ENCODE results near the gene AMZ2. TPM values are rescaled to one million over a fixed set of nuclear protein-coding genes. Genes with fewer than 3 reads are reported as not detected.
"Not testable (repeated sequence)": the region's sequence is repeated elsewhere in the genome, so short reads cannot be mapped to it uniquely, and the experiment has no call there.

Gene AMZ2
- total RNA-seq, 1 experiment from 2014 or later = 54.6 TPM

DNA sequence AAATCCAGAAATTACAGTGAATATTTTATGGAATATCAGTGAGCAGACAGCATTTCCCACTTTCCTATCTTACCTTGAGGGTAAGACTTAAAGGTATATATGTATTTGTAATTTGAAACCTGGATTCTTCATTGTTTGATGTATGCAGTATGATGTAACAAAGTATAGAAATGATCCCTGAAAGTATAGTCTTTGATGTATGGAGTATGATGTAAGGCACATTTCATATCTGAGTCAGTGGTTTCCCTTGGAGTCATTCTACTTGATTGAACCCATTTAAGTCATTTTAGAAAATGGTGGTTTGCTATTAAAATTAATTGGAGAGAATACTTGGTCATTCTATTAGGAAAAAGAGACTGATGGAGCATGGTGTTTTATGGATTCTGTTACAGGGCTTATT, 10.1 kb downstream of the AMZ2 start (continued):
- TF ChIP-seq TP53 (CRISPR knock-in tag; IDR thresholded peaks at IDR 0.05) (no peak), EMX1 (CRISPR knock-in tag; IDR thresholded peaks at IDR 0.05) (no peak), CBFB (CRISPR knock-in tag; IDR thresholded peaks at IDR 0.05; ENCODE audit: low read depth) (no peak), ZNF138 (CRISPR knock-in tag; conservative IDR thresholded peaks at IDR 0.05) (no peak)
- TF ChIP-seq, protein P1, sequence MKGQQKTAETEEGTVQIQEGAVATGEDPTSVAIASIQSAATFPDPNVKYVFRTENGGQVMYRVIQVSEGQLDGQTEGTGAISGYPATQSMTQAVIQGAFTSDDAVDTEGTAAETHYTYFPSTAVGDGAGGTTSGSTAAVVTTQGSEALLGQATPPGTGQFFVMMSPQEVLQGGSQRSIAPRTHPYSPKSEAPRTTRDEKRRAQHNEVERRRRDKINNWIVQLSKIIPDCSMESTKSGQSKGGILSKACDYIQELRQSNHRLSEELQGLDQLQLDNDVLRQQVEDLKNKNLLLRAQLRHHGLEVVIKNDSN (CRISPR knock-in tag; IDR thresholded peaks at IDR 0.05) = no peak

GRCh38 chr17:68258890-68259647, 11.2 kb downstream of the AMZ2 start:
- ATAC-seq = peak; percentile 94
- CTCF ChIA-PET; H3K27ac Mint-ChIP-seq; H3K9me3 Mint-ChIP-seq; POLR2A ChIA-PET; H3K27me3 Mint-ChIP-seq (ENCODE audit: low read depth): not testable (repeated sequence)
- Mint-ChIP-seq H3K4me1 (peaks cover 12% of the 10 kb centered on the region), H3K36me3 (peaks cover 25% of the 10 kb centered on the region), H3K4me3 (peak overlapping the region; percentile 63)
- DNase-seq (ENCODE audit: low spot score) = peak; percentile 43
- peak; percentile 72 for TF ChIP-seq MAX (CRISPR knock-in tag; IDR thresholded peaks at IDR 0.05)
- TF ChIP-seq, protein P2, sequence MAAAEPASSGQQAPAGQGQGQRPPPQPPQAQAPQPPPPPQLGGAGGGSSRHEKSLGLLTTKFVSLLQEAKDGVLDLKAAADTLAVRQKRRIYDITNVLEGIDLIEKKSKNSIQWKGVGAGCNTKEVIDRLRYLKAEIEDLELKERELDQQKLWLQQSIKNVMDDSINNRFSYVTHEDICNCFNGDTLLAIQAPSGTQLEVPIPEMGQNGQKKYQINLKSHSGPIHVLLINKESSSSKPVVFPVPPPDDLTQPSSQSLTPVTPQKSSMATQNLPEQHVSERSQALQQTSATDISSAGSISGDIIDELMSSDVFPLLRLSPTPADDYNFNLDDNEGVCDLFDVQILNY (CRISPR knock-in tag; IDR thresholded peaks at IDR 0.05) = 0 out of 2 replicates have a peak, but pooled peaks have one; percentile 29

DNA sequence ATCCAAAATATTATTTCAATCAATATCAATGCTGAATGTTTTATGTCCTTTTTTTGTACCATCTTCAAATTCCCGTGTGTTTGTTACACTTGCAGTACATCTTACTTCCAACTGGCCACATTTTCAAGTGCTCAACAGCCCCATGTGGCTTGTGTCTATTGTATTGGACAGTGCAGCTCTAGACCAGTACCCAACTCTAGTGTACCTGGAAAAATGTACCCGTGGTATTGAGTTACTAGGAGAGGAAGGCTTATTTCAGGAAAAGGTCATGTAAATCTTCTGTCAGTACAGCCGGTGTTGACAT, 11.8 kb downstream of the AMZ2 start:
- H3K9me3 Mint-ChIP-seq; H3K27ac Mint-ChIP-seq; CTCF ChIA-PET; POLR2A ChIA-PET; ATAC-seq; H3K27me3 Mint-ChIP-seq (ENCODE audit: low read depth); DNase-seq (ENCODE audit: low spot score): not testable (repeated sequence)
- Mint-ChIP-seq H3K36me3 (peaks cover 20% of the 10 kb centered on the region), H3K4me3 (peak overlapping the region; percentile 63), H3K4me1 (peaks cover 12% of the 10 kb centered on the region)

DNA sequence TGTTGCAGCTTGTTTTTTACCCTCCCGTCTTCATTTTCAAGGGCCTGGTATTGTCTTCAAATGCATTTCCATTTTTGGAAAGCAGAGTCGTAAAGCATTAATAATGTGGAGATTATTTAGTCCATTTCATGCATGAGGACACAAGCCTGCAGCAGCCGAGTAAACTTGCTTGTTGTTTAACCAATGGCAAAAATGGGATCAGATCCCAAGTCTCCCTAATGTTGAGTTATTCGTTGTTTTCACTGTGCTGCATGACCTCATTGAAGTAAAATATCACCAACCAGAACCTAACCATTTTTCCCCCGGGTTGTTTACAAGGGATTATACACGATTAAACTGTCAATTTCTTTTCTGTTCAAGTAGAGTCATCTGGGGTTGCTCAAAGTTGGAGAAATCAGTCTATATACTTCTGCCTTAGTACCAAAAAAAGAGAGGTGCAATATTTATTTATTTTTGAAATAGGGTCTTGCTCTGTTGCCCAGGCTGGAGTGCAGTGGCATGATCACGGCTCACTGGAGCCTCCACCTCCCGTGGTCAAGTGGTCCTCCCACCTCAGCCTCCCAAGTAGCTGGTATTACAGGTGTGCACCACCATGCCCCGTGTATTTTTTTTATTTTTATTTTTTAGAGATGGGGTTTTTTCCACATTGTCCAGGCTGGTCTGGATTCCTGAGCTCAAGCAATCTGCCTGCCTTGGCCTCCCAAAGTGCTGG, 12.4 kb downstream of the AMZ2 start:
- TF ChIP-seq ZNF317 (CRISPR knock-in tag; IDR thresholded peaks at IDR 0.05; ENCODE audit: borderline replicate concordance, low read depth) (no peak), ZNF121 (CRISPR knock-in tag; IDR thresholded peaks at IDR 0.05) (0 out of 2 replicates have a peak, but pooled peaks have one; percentile 30)
- CTCF ChIA-PET = interaction anchor here (1.6 kb wide), 1 partner anchor 139 kb away, joined by 5 read pairs; no protein-coding TSS in a partner anchor
- Mint-ChIP-seq H3K27me3 (ENCODE audit: low read depth) (peaks cover 6% of the 10 kb centered on the region), H3K4me1 (peaks cover 12% of the 10 kb centered on the region), H3K9me3 (no peaks in the 10 kb centered on the region), H3K27ac (no peak overlapping the region), H3K36me3 (peaks cover 17% of the 10 kb centered on the region), H3K4me3 (peak overlapping the region; percentile 63; the same call in 1 of the 2 replicates)
- ATAC-seq = no peak
- no peak for DNase-seq (ENCODE audit: low spot score)
- POLR2A ChIA-PET = no interaction called here

DNA sequence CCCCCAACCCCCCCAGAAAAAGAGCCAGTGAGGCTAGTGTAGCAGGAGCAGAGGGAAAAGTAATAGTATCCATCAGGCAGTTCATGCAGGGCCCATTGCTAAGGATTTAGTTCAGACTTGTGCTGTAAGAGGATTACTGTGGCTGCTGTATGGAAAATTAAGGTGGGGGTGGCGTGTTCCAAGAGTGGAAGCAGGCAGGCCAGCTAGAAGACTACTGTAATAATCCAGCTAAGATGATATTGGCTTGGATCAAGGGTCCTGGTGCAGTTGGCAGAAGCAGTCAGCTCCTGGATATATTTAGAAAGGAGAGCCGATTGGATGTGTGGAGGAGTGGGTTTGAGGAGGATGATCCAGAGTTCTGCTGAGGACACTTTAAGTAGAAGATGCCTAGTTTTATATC, 14.6 kb downstream of the AMZ2 start:
- H3K27ac Mint-ChIP-seq = not testable (repeated sequence)
- H3K4me1 Mint-ChIP-seq = peaks cover 13% of the 10 kb centered on the region

DNA sequence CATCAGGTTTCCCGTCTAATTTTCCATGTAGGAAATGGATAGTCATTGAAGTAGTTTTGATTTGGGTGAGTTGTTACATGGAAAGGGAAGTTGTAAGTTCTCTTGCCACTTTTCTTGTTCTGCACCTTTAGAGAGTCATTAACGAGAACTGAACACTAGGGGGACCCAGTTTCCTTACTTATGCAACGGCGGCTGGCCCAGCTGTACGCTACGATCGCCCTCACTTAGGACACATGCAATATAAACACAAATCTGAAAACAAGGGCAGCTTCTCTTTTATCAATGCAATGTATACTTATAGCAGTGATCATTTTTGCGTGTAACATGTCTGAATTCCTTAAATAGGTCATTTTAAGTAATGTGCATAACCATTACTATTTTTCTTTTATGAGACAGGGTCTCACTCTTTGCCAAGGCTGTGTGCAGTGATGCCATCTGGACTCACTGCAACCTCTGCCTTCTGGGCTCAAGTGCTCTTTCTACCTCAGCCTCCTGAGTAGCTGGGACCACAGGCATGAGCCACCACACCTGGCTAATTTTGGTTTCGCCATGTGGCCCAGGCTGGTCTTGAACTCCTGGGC, 15.3 kb downstream of the AMZ2 start:
- POLR2A ChIA-PET; H3K27ac Mint-ChIP-seq; H3K27me3 Mint-ChIP-seq (ENCODE audit: low read depth); H3K4me3 Mint-ChIP-seq; DNase-seq (ENCODE audit: low spot score); H3K9me3 Mint-ChIP-seq; H3K36me3 Mint-ChIP-seq: not testable (repeated sequence)
- TF ChIP-seq CTCF (IDR thresholded peaks at IDR 0.05) = peak; percentile 44; the same call in 1 of the 2 replicates
- peak; percentile 61 for ATAC-seq
- H3K4me1 Mint-ChIP-seq = peaks cover 15% of the 10 kb centered on the region
- CTCF ChIA-PET = interaction anchor here (1.0 to 4.8 kb wide), 2 partner anchors 136 to 138 kb away, joined by 3 to 35 read pairs; no protein-coding TSS in a partner anchor

More for the DNA sequence above, 14.6 kb downstream of the AMZ2 start:
- ATAC-seq; H3K36me3 Mint-ChIP-seq; H3K27me3 Mint-ChIP-seq (ENCODE audit: low read depth); POLR2A ChIA-PET; H3K4me3 Mint-ChIP-seq; DNase-seq (ENCODE audit: low spot score); H3K9me3 Mint-ChIP-seq: not testable (repeated sequence)
- CTCF ChIA-PET = interaction anchor here (1.0 to 4.8 kb wide), 4 partner anchors 137 to 200 kb away, joined by 3 to 35 read pairs (median 3); partner anchors contain the start of gene WIPI1

Data from WTC11 (cell line).